Stromal cell of bone marrow (primary cell): Measurements from ENCODE around the gene F2RL3.

Experiments used
- DNase-seq: peaks from one replicate; pipeline ENCODE4 v3.0.0-alpha.2; 2012; ENCODE audit warnings: low read depth

The F2RL3 gene

GRCh38 chr19:16875584-16876555 lies 12.9 kb upstream of the F2RL3 start:
- no peak for DNase-seq

GRCh38 chr19:16876904-16877361 lies 11.9 kb upstream of the F2RL3 start:
- no peak for DNase-seq

- DNase-seq, result no peak
Measured at GRCh38 chr19:16877581-16877980, 11.2 kb upstream of the F2RL3 start.

- no peak for DNase-seq
Measured at GRCh38 chr19:16878181-16878965, 10.4 kb upstream of the F2RL3 start.

- no peak for DNase-seq
Measured at GRCh38 chr19:16880884-16881554, 7.8 kb upstream of the F2RL3 start.

- DNase-seq, result no peak
Measured at GRCh38 chr19:16882146-16882545, 6.7 kb upstream of the F2RL3 start.

- DNase-seq, result no peak
Measured at GRCh38 chr19:16883522-16883921, 5.3 kb upstream of the F2RL3 start.

- DNase-seq, result no peak
Measured at GRCh38 chr19:16885166-16885565, 3.6 kb upstream of the F2RL3 start.

- DNase-seq, result peak; percentile 17
Measured at GRCh38 chr19:16886305-16886880, 2.4 kb upstream of the F2RL3 start.

- DNase-seq, result no peak
Measured at GRCh38 chr19:16887353-16888265, 1.2 kb upstream of the F2RL3 start.

GRCh38 chr19:16889366-16889882 lies 625 bp downstream of the F2RL3 start:
- no peak for DNase-seq

- no peak for DNase-seq
Measured at GRCh38 chr19:16889883-16890460, 1.2 kb downstream of the F2RL3 start.

GRCh38 chr19:16890461-16891184 lies 1.8 kb downstream of the F2RL3 start:
- DNase-seq, result no peak

- no peak for DNase-seq
Measured at GRCh38 chr19:16891696-16892382, 3.0 kb downstream of the F2RL3 start.

GRCh38 chr19:16892436-16892835 lies 3.6 kb downstream of the F2RL3 start:
- DNase-seq, result no peak

- DNase-seq, result no peak
Measured at GRCh38 chr19:16892868-16893685, 4.3 kb downstream of the F2RL3 start.

GRCh38 chr19:16893686-16893989 lies 4.8 kb downstream of the F2RL3 start:
- DNase-seq, result no peak

GRCh38 chr19:16894080-16894479 lies 5.3 kb downstream of the F2RL3 start:
- no peak for DNase-seq
